Measurements from ENCODE around the gene SSBP3.
A peak's percentile ranks its signal among the peaks of the same experiment; 100 is the strongest.

The SSBP3 gene

DNA sequence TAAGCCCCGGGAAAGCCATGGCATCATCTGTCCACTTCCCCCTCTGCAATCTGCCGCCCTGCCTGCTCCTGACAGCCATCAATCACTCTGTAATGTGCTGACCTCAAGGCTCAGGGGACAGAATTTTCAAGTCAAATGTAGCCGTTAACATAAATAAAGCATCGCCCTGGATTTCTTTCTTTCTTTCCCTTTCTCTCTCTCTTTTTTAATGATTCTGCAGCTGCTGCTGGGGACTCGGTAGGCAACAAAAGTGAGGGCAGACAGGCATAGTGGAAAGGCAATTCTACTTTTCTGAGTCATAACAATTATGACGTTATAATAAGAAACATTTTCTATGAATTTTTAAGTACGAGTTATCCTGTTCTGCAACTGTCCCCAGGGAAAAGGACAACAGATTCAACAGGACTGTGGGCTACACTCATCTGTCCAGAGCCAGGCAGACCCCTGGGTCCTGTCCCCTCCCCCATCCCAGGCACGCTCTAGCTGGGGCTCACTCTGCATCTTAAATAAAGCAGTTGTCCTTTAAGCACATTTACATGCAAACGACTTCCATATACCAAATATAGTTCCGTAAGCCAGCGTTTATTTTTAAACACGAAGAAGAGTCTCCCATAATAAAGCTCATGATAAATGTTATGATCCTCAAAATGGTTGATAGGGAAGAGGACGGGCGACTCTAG, 78.7 kb downstream of the SSBP3 start:
- no peak for FAIRE-seq

DNA sequence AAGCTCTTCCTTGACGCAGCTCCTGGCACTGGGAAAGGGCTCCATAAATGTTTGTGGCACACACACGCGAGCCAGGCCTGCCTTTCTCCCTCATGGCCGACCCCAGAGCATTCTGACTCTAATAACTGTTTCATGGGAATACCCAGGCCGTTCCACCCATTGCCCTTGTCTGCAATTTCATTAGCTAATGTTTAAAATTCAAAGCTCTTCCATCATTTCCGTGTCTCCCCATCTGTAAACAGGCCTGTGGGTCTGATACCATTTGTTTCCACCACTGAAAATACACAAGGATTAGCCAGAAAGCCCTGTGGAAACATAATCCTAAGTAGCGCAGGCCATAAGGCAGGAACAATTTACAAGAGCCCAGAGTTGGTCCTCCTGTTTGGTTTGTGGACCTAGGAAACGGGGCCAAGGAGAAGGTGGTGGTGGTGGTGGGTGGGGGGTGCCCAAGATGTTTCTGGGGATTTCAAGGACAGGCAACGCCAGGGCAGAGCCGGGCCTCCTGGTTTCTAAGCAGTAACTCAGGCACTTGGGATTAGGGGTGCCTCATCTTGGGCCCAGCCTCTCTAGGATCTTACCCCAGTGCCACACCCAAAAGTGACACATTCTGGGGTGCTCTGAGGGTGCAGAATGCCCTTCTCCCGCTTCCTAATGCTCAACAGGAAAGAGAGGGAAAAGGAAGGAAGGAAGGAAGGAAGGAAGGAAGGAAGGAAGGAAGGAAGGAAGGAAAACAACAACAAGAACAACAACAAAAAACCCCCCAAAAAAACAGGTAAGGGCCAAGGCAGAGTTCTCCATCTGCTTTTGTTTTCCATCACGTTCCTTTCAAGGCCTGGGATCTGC, 79.4 kb downstream of the SSBP3 start:
- no peak for FAIRE-seq

DNA sequence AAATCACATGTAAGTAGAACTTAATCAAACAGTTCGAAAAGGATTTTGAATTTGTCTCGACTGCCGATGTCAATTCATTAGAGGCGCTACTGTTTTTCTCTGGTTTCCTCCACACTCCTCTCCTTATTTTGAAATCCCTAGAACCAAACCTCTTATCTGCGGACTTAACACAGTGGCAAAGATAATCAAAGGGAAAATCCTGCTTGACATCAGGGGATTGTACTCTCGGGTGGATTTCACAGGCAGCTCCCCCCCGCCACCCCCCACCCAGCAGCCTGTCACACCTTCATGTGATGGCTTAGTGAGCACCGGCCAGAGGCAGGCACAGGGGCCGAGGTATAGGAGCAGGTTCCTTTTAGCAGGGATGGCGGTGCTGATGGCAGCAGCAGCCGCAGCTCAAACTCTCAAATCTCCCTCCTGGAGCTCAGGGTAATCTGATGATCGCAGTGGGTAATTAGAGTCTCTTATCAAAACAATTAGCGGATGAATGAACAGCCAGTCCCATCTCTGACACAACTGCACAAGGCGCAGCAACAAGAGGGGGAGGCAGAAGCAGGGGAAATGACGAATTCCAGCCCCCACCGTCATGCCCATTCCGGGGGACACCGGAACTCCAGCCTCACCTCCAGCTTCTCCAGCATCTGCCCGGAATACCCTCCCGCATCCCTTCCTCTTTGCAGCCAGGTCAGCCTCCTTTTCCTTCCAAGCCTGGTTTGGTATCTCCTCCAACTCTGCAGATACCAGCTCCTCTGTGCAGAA, 80.3 kb downstream of the SSBP3 start:
- no peak for FAIRE-seq

DNA sequence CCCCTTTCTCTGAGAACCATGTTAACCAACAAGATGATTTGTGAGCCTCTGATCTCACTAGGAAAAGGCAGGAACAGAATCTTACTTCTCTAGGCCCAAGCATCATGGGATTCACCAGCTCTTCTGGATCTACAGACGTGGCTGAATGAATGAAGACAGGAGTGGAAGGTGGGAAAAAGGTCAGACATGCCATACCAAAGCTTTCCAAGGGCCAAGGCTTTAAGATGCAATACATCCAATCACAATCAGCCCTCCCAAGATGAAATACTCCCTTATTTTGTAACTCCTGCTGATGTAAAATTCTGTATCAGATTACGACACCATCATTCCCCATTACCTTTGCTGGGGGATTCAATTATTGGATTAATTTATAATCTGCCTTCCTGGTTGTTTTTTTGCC, 80.9 kb downstream of the SSBP3 start:
- FAIRE-seq: no peak

DNA sequence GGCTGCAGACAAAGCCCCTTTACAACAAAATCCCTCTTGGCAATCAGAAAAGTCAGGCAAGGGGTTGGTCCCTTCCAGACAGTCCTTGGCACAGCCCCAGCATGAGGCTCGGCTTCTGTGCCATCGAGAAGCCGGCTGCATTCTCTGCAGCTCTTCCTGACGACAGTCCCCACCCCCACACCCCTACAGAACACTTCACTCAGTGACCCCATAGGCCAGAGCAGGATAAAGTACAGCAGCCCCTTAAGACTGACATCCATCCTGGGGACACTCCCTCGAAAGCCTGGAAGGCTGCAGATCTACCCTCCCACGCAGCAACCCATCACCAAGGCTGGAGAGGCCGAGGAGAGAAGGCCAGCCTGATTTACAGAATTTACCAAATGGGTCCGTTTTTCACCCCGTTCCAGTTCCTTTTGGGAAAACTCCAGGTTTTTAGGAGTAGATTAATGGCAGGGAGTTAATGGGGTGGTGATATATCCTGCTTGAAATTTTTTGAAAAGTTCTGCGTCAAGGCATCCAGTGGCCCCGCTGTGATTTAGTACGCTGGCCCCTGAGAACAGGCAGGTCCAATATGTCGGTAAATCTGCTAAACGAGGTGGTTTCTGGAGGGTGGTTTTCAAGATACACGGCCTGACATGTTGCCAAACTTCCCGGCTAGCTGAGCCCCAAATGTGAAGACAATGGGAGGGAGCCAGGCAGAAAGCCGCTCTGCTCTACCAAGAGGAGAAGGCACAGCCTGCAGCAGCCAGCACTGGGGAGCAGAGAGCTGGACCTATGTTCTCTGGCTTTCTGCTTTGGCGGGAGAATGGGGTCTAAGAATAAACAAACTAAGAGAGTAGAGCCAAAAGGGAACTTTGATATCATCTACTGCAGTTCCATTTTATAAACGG, 81.7 kb downstream of the SSBP3 start:
- FAIRE-seq: no peak

DNA sequence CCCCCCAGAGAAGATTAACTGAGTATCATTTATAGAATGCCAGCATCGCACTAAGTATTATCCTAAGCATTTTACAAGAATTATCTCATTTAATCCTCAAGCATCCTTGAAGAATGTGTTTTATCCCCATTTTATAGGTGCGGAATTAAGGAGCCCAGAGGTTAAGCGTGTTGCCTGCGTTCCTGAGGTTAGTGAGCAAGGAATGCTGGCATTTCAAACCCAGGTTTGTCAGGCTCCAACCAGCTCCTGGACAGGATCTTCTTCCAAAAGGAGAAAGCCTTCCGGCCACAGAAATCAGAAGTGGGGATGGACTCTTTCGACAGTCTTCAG, 82.3 kb downstream of the SSBP3 start:
- FAIRE-seq: no peak

DNA sequence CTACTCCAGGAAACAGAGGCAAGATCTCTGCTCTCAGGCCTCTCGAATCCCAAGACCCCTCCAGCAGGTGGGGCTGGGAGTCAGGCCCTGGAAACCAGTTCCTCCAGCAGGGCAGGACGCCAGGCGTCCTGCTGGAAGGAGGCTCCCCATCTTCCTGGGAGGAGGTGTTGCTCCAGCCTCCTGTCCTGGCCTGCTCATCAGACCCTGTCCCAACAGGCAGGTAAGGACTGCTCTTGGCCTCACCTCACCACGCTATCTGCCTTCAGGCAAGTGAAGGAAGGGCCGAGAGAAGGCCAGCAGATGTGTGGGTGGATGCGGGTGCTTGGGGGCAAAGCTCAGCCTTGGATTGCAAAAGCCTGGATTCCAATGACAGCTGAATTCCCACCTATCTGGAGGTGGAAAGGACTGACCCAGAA, 82.9 kb downstream of the SSBP3 start:
- no peak for FAIRE-seq

DNA sequence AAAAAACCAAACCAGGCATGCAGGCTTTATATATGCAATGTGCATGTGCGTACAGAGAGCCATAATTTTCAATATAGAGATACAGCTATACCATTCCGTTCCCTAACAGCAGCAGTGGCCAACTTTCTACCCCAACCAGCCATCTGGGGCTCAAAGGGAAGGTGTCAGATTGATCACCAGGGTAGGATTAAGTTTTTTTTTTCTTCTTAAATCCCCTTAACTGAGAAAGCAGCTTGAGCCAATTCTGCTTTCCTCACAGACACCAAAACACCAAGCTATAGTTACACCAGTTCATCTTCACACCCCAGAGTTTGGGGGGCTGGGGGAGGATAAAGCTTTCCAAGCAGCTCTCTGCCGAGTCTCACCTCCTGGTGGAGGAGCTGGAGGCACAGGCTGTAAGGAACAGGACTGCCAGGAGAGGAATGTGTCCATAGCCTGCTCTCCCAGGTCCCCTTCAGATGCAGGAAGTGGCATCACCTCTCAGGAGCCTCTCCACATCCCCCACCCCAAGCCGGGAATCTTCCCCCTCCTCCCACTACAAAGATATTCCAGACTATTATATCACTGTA, 87.9 kb downstream of the SSBP3 start:
- no peak for FAIRE-seq

DNA sequence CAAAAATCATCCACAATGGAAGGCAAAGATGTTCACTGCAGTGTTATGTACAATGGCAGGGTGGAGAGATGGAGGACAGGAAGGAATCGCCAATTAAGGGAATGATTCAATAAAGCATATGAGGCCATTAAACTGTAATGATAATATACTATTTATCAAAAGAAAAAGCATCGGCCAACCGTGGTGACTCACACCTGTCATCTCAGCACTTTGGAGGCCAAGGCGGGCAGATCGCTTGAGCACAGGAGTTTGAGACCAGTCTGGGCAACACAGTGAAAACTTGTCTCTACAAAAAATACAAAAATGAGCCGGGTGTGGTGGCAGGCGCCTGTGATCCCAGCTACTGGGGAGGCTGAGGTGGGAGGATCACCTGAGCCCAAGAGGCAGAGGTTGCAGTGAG, 89.1 kb downstream of the SSBP3 start:
- FAIRE-seq: no peak

DNA sequence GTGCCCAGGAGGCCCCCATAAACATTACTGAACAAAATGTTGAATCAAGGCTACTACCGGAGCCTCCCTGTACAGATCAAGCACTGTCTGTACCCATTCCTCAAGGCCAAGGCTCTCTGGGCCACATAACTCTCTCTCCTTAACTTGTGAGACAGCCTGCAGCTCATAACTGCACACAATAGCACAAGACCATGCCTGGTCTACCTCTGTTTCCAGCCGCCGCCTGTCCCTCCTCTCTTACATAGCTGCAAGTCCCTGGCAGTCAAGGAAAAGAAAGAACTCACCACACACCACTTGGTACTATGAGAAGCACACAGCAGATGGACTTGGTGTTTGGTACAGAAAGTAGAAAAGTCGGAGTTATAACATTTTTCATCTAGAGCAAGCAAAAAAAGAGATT, 91.1 kb downstream of the SSBP3 start:
- no peak for FAIRE-seq

DNA sequence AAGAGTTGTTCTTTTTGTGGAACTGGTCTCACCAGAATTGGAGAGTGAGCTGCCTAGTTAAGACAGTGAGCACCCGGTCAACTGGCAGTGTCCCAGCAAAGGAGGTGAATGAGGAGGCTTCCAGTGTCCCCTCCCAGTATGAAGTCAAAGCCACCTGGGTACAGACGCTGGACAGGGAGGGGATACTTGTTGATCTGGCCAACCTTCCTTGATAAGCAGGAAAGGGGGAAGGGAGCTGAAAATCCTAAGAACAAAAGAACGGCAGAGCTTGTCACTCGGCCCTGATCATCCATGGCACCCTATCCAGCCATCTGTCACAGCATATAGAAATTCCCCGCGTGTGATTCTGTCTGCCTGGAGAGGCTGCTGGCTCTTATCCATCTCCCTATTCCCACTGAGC, 91.5 kb downstream of the SSBP3 start:
- no peak for FAIRE-seq

DNA sequence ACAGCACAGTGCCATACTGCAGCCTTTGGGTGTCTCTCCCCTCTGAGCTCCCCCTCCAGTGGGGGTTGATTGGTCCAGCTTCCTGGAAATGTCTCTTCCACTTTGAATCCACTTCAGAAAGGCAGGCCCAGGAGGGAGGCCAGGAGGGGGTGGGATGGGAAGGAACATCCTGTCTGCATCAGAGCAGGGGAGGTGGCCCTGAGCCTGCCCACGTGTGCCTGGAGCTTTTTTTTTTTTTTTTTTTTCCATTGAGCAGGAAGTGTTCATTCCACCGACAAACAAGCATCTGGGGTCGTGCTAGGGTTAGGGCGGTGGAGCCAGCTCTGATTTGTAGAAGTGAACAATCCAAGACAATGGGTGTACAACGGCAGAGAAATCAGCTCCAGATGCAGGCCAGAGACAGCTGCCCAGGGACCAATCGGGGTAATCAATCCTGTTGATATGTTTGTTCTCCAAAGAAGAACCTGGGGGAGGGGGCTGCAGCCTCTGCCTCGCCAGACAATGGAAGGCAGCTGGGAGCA, 93.3 kb downstream of the SSBP3 start:
- peak; percentile 59 for FAIRE-seq

DNA sequence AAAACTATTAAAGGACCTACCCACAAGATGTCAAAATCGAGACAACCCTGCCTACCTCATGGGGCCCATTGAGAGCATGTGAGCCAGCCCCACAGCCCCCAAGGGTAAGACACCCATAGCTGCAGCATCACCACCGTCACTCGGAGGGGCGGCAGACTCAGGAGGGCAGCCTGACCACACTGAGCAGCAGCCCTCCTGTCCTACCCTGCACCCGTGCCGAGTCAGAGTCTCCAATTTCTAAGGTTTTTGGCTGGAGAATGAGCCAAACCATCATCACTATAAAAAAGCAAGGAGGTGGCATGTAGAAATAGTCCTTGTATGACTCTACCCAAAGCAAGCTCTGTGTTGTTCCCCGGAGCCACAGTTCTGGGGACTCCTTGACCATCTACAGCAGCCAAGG, 94.7 kb downstream of the SSBP3 start:
- no peak for FAIRE-seq

DNA sequence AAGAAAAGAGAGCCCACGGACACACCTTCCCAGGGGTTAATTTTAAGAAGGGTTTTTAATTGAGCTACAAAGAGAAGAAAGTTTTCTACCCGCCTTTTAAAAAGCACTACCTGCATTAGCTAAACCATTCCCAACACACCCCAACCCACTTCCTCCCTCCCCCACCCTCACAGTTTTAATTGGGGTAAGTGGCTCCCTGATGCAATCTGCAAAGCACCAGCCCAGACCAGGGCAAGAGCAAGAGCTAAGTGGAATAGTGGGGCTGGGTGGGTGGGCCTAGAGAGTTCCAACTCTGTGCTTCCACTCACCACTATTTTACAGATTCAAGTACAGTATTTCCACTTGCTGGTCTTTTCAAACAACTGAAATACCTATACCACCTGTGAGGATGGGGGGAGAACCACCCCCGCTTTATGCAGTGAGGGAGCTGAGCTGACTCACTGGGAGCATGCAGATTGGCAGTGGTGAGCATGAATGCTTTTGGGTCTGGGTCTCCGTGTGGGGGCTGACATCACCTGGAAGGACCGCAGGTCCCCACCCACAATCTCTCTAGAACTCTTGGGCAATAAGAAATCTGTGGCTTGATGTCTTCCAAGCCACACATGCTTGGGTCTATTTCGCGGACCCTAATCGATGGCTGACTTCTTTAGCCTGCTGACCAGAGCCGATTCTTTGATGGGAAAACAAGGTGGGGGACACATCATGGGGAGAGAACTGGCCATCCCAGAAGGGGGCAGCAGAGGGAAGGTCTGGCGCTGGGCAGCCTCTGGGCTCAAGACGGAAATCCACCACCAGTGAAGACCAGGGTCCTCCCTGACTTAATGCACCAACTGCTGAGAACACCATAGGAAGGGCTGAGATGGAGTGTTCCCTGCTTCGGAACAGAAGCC, 95.5 kb downstream of the SSBP3 start:
- FAIRE-seq: no peak

DNA sequence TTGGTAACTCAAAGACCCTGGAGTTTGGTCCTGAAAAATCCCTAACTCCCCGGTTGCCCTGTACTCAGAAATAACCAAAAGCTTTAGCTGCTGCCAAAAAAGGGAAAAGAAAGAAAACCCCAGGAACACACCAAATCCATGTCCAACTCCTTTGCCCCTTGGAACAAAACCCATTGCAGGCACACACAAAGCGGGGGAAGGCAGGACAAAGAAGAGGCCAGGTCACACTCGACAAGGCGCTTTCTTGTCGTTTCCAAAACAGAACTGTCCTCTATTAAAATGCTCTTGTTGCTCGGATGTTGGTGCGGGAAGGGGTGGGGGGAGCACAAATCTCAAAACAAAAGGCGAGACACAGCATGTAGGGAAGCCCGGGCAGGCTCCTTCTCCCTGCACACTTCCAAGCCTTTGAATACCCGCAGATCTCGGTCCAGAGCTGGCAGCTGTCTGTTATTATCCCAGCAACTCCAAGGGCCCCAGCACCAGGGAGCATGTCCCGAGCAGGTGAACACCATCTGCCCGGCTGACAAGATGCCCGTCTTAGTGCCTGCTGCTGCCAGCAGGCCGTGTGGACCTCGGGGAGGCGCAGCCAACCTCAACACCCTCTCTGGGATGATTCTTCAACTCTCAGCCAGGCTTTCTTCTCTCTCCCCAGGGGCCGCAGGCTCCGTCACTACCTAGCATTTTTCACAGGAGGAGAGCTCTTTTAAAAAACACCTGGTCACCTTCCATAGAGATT, 96.4 kb downstream of the SSBP3 start:
- FAIRE-seq: no peak

DNA sequence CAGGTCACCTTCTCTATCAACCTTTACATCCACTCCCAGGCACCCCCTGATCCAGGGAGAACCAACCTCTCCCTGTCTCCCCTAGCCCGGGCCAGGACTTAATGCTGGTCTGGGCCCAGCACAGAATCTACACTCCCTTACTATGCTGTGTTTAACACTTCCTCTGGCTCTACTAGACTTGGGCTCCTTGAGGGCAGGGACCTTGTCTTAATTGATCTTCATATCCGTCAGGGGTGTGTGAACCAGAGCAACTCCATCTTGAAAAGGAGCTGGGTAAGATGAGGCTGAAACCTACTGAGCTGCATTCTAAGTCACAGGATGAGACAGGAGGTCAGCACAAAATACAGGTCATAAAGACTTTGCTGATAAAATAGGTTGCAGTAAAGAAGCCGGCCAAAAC, 98.9 kb downstream of the SSBP3 start:
- no peak for FAIRE-seq

DNA sequence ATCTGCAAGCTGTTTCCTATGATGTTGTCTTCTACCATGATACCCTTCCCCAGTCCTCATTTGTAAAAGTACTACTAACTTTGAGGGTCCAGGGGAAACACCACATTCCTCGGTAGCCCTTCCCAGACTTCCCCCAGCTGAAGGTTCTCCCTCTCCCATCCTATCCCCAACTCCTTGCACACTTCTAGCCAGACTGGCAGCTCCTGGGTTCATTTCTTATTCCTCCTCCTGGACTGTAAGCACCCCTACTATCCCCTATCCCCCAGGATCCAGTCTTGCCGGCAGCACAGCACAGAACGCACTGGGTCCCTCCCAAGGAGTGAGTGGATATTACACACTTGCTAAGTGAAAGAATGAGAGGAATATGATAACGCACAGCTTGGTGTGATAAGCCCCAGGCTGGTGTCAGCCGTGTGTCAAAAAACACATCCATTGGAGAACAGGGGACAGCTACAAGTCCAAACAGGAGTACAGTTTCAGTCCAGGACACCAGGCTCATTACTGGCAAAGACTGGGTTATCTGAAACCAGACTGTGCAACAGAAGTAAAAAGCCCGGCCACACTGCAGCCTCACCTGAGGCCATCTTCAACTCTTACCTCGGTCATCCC, 100.2 kb downstream of the SSBP3 start:
- FAIRE-seq: no peak

DNA sequence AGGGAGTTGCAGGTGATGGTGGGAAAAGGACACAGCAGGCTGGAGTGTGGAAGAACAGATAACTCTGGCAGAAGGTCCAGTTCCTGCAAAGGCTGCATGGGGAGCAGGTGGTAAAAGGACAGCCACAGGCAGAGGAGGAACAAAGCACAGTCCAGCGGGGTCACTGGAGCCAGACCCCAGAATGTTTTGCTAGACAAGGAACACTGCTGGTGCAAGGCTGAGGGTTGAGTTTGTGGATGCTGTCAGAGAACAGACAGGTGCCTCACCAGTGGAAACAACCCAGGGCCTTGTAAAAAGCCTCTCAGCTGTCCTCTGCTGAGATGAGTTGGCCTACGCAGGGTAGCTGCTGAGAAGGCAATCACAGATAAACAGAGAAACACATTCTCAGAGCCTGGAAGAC, 101.7 kb downstream of the SSBP3 start:
- no peak for FAIRE-seq

DNA sequence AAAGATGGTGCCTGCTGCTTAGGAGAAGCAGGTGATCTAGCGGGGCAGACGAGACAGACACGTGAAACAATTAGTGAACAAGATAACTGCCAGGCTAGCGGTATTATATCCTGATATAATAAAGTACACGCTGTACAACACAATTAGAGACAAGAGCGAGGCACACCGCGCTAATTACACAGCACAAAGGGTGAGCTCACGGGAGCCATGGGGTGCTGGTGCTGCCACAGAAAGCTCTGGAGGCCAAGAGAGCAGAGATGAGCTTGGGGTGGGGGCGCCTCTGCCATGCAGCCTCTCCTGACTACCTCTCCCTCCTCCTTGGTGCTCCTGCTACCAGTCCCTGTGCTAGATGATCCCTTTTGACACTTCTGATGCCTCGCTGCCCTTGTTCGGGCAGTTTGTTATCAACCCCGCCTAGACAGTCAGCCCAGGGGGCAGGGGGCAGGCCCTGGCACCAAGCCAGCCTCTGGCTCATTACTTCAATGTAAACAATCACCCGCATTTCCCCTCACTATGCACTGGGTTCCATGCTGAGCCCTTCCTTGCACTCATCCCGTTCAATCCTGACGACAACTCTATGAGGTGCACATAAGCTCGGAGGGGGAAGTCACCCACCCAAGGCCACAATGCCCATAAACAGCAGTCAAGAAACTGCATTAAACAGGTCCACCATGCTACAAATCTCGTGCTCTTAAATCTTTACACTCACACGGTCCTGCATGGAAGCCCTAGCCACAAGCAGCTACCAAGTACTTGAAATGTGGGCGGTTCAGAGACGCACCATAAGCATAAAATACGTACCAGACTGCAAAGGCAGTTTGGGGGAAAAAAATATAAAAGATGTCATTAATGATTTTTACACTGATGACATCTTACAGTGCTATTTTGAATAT, 103.0 kb downstream of the SSBP3 start:
- no peak for FAIRE-seq

Data from endometrium (tissue), 2 donors.